GM18867 (cell line): ENCODE results near the gene ADCY3.

Source experiments
- ATAC-seq: cut with Tn5 transposase; IDR thresholded peaks from one replicate; pipeline ENCODE4 v1.9.1; 2021; ENCODE audit warnings: mild to moderate bottlenecking, moderate library complexity; ENCODE audit not compliant: unreplicated experiment

Gene ADCY3

GRCh38 chr2:24920098-24920808 lies at the start of gene ADCY3:
Gene ADCY3 (minus strand): TSS chr2:24920237. CDS start chr2:24918987, 1,250 bp downstream.
- ATAC-seq: peak; percentile 55

DNA sequence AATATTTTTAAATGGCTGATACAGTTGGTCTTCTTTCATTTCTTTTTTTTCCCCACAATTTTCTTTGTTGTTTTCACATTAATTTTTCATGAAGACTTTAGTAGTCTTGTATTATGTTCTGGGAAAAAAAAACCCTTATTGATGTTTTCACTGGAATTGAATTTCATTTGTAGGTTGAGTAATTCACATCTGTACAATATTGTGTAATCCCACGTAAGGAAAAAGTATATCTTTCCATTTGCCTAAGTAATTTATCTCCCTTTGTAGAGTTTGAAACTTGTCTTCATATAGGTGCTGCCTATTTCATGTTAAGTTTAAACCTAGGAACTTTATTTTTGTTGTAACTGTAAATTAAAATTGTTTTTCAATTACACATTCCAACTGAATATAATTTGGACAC lies 49.7 kb upstream of the ADCY3 start:
- ATAC-seq: no peak

DNA sequence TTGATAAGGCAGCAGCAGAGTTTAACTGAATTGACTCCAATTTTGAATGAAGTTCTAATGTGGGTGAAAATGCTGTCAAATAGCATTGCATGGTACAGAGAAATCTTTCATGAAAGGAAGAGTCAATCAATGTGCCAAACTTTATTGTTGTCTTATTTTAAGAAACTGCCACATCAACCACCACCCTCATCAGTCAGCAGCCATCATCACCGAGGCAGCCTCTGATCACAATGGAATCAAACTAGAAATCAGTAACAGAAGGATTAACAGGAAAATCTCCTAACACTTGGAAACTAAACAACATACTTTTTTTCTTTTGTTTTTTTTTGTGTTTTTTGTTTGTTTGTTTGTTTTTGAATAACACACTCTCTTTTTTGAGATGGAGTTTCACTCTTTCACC lies 41.9 kb upstream of the ADCY3 start:
- no peak for ATAC-seq

DNA sequence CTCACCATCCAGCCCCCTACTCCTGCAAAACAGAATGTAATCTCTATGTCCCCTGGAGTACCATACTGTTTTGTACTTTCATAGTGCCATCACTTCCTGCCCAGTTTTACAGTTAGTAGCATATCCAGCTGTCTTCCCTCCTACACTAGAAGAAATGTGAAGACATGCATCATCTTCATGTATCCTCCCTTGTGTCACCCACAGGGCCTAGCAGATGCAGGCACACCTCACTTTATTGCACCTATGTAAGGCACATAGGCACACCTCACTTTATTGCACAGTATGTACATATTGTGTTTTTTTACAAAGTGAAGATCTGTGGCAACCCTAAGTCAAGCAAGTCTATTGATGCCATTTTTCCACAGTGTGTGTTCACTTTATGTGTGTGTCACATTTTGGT lies 39.7 kb upstream of the ADCY3 start:
- ATAC-seq: no peak

DNA sequence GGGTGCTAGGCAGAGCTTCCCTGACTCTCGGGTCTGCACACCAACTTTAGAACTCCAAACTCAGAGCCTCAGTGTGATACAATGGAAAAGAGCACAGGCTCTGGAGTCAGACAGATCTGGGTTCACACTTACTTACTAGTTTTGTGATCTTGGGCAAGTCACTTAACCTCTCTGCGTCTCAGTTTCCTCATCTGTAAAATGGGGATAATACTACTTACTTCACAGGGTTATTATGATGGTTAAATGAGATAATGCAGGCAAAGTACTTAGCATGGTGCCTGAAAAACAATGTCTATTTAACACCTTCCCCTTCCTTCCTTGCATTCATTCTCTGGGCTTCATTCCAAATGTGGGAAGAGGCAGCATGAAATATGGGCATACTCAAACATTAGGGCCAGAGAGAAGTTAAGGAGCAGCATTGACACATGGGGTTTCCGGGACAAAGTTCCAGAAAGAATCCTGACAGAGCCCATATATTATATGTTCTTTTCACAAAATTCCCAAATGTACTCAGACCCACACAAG lies 38.4 kb upstream of the ADCY3 start:
- no peak for ATAC-seq

DNA sequence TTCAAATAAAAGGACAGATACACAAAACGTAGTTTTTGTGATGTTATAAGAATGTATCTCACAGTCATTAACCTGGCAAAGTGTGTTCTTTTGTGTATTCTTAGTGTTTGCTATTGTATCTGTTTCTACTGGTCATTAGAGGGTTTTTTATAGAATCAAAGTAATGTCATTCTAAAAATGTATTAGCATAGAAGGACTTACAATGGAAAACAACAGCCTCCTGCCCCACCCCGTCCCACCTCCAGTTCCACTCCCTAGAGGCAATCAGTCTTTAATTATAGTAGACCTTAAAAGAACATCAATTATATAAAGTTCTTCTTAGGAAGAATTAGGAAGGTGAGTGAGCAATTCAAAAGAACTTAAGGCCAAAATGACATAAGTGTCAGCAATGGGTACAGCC lies 37.9 kb upstream of the ADCY3 start:
- no peak for ATAC-seq

DNA sequence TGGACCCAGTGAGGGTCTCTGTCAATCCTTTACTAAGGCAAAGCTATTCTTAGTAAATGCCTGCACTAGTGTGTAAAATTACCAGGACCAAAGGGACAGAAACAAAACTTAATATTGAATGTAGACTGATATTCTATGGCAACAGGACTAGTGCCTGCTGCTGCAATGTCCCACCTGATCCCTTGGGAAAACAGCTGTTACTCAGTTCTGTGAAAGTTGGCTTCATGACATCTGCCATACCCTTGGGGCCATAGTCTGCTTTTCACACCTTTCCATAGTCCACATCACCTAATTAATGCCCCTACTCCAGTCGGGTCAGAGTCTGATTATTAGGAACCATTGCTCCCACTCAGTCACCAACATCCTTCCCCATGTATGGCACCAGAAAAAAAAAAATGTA lies 37.2 kb upstream of the ADCY3 start:
- no peak for ATAC-seq

GRCh38 chr2:24955921-24956320 lies 35.9 kb upstream of the ADCY3 start:
- no peak for ATAC-seq

- no peak for ATAC-seq
These were observed 35.2 kb upstream of the ADCY3 start for GRCh38 chr2:24955232-24955631.

- ATAC-seq: no peak
These were observed 30.1 kb upstream of the ADCY3 start for GRCh38 chr2:24950102-24950501.

- no peak for ATAC-seq
These were observed 28.5 kb upstream of the ADCY3 start for GRCh38 chr2:24948506-24948905.

GRCh38 chr2:24947561-24948157 lies 27.6 kb upstream of the ADCY3 start:
- ATAC-seq: no peak

GRCh38 chr2:24945907-24946306 lies 25.9 kb upstream of the ADCY3 start:
- no peak for ATAC-seq

DNA sequence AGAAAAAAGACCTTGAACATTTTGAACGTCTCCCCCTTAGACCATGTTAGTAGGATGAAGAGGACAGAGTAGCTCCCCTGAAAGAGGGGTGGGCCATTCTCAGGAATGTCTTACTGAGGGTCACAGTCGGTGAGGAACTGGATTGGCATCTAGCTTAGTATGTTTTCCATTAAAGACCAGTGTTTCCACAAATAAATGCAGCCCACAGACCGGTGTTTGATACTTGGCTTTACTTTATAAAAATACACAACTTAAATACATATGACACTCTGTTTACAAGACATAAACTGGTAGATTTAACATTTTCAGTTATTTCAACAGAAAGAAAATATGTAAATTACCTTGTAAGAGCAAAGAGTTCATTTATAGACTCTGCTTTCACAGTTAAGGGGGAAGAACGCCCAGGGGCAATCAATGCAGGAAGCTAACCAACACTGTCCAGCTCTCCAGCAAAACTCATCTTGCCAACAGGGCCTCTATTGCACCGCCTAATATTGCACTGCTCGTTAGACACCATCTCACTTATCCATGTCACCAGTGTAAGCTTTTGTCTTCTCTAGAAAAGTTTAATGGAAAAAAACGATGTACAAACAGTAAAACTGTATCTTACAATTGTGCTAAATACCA lies 23.5 kb upstream of the ADCY3 start:
- ATAC-seq: no peak

GRCh38 chr2:24939353-24939752 lies 19.3 kb upstream of the ADCY3 start:
- ATAC-seq: no peak

DNA sequence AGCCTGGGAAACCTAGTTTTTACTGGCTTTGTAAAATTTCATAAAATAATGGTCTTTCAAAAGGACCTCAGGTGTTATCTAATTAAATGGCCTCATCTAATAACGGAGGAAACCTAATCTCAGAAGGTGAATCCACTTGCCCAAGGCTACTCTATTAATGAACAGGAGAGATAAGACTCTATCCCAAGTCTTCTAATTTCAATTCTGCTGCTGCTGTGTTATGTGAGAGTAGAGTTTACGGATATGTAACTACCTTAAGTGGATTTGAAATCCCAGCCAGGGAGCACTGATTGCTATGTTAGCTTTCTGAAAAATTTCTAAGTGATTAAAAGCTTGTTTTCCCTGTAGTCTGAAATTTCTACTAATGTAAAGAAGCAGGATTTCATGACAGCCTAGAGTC lies 17.2 kb upstream of the ADCY3 start:
- ATAC-seq: no peak

GRCh38 chr2:24935145-24935544 lies 15.1 kb upstream of the ADCY3 start:
- no peak for ATAC-seq

DNA sequence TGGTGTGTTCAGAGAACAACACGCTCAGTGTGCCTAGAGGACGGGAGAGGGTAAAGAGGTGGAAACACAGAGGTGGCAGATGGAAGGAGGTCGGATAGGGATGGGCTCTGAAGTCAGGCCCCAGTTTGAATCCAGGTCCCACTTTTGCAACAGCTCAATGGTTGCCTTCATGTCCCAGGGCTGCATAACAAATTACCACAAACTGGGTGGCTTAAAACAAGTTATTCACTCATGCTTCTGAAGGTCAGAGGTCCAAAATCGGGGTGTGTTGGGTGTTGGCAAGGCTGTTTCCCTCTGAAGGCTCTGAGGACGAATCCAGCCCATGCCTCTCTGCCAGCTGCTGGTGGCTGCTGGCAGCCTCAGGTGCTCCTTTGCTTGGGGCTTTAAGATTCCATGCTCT lies 12.7 kb upstream of the ADCY3 start:
- ATAC-seq: no peak

GRCh38 chr2:24930768-24931167 lies 10.7 kb upstream of the ADCY3 start:
- ATAC-seq: peak; percentile 90

DNA sequence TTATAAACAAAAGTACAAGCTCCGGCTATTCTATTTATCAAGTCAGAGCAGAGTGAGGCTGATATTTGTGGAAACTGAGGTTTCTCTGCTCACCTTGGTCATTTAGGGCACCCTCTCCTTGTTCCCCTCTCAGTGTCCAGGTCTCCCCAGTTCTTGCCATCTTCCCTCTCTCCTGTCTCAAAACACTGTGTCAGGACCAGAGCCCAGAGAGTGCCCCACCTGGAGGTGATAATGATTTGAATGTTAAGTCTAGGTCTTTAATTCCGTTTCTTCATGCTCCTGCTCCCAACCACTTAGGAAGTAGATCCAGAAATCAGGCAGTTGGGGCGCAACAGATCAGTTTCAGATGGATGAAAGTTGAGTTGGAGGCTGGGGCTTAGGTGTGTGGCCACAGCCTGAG lies 9.2 kb upstream of the ADCY3 start:
- no peak for ATAC-seq

DNA sequence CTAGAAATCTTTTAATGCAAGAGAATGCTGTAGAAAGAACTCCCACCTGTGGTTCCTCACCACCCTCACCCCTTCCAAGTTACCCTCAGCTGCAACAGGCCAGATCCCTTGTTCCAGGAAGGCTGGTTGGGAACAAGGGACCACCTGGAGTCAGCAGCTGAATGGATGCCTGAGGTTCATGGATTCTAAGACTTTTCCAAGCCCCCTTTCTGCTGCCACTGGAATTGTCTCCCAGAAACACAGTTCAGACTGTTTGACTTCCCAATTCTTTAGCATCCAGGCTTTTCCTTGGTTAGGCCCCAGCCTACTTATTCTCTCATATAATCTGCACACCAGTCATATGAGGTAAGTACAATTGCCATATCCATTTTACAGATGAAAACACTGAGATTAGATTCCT lies 8.0 kb upstream of the ADCY3 start:
- ATAC-seq: no peak

DNA sequence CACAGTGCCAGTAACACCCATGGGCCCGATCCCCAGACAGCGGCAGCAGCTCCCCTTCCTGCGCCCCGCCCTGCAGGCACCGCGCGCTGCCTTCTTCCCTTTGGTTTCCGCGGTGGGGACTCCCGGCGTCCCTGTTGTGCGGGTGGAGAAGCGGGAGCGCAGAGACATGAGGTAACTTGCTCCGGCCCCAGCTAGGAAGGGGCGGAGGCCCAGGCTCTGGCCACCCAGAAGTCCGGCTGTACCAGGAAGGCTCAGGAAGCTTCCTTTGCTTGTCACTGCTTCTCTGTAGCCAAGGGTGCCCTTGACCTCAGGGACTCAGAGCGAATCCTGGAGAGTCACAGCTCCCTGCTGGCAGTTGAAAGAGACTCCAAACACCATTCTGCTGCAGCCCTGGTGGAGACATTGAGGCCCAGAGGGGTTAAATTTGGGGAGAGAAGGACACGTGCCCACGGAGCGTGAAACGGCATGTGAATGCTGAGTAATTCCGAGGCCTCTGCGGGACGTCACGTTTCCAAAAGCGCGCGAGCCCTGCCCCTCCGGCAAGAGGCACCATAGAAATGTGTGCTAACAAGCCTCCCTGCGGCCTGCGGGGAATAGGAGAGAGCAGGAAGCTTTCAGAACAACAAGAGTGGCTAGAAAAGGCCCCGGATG lies 6.7 kb upstream of the ADCY3 start:
- ATAC-seq: no peak
